ENCODE measurements around the gene USP31. TPM values are rescaled to one million over a fixed set of nuclear protein-coding genes. Genes with fewer than 3 reads are reported as not detected.

Gene USP31
- total and polyA plus RNA-seq, 2 donors from 2014 or later = 3.5 to 19.7 TPM

- Histone ChIP-seq H3K27me3 (ENCODE audit: control insufficient read depth, insufficient read depth, low read length) (no peaks in the 10 kb centered on the region), H3K4me3 (ENCODE audit: low read length in 3 of 3) (no peak overlapping the region), H3K27ac (ENCODE audit: low read depth in 2 of 2, low read length in 2 of 2) (no peak overlapping the region), H3K9me3 (ENCODE audit: control insufficient read depth in 2 of 3, insufficient read depth in 1 of 3, low read length in 3 of 3) (no peaks in the 10 kb centered on the region), H3K9ac (ENCODE audit: low read length in 3 of 3) (no peak overlapping the region), H3K36me3 (ENCODE audit: control insufficient read depth in 2 of 3, insufficient read depth in 3 of 3, low read length in 3 of 3) (no peaks in the 10 kb centered on the region), H3K4me1 (ENCODE audit: control insufficient read depth in 2 of 3, insufficient read depth in 2 of 3, low read depth in 1 of 3, low read length in 3 of 3) (peaks cover 0 to 5% (median 3%) of the 10 kb centered on the region in 3 donors)
- TF ChIP-seq, protein P1, sequence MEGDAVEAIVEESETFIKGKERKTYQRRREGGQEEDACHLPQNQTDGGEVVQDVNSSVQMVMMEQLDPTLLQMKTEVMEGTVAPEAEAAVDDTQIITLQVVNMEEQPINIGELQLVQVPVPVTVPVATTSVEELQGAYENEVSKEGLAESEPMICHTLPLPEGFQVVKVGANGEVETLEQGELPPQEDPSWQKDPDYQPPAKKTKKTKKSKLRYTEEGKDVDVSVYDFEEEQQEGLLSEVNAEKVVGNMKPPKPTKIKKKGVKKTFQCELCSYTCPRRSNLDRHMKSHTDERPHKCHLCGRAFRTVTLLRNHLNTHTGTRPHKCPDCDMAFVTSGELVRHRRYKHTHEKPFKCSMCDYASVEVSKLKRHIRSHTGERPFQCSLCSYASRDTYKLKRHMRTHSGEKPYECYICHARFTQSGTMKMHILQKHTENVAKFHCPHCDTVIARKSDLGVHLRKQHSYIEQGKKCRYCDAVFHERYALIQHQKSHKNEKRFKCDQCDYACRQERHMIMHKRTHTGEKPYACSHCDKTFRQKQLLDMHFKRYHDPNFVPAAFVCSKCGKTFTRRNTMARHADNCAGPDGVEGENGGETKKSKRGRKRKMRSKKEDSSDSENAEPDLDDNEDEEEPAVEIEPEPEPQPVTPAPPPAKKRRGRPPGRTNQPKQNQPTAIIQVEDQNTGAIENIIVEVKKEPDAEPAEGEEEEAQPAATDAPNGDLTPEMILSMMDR (IDR thresholded peaks at IDR 0.05; ENCODE audit: borderline replicate concordance, extremely low read depth, insufficient read depth) = no peak
- FAIRE-seq (no peak), DNase-seq (no peak)
- intact Hi-C loops (cut with DNase I) = no loop called here
Observed at GRCh38 chr16:23020084-23020483, 129.2 kb downstream of the USP31 start.

DNA sequence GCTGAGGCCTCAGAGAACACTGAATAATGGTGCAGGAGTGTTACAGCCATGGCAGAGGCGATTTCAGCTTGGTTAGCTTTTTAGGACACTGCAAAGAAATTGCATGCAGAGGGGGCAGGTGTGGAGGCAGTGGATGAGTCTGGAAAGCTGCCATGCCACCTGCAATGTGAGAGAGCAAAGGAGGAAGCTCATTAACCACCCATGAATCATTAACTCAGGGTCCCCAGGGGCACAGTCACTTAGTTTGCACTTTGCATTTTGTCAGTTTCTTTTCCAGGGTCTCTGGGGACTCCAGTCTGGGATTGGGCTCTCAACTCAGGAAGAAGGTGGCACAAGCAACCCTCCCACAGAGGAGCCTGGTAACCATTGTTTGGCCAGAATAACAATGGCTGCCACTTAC, 132.9 kb downstream of the USP31 start:
- intact Hi-C loops (cut with DNase I) = no loop called here
- Histone ChIP-seq H3K27me3 (ENCODE audit: control insufficient read depth, insufficient read depth, low read length) (no peaks in the 10 kb centered on the region), H3K9ac (ENCODE audit: low read length in 3 of 3) (no peak overlapping the region), H3K36me3 (ENCODE audit: control insufficient read depth in 2 of 3, insufficient read depth in 3 of 3, low read length in 3 of 3) (no peaks in the 10 kb centered on the region), H3K4me3 (ENCODE audit: low read length in 3 of 3) (peak overlapping the region in 1 of 3 donors; percentile 6), H3K9me3 (ENCODE audit: control insufficient read depth in 2 of 3, insufficient read depth in 1 of 3, low read length in 3 of 3) (no peaks in the 10 kb centered on the region), H3K4me1 (ENCODE audit: control insufficient read depth in 2 of 3, insufficient read depth in 2 of 3, low read depth in 1 of 3, low read length in 3 of 3) (peaks cover 0 to 9% (median 7%) of the 10 kb centered on the region in 3 donors), H3K27ac (ENCODE audit: low read depth in 2 of 2, low read length in 2 of 2) (peak overlapping the region in 1 of 2 donors; percentile 36)
- DNase-seq = peak; percentile 51 to 85 (median 74)
- FAIRE-seq = no peak
- TF ChIP-seq, protein P1 (IDR thresholded peaks at IDR 0.05; ENCODE audit: borderline replicate concordance, extremely low read depth, insufficient read depth) = no peak

- no peak for FAIRE-seq
- Histone ChIP-seq H3K4me3 (ENCODE audit: low read length in 3 of 3) (no peak overlapping the region), H3K27me3 (ENCODE audit: control insufficient read depth, insufficient read depth, low read length) (no peaks in the 10 kb centered on the region), H3K9ac (ENCODE audit: low read length in 3 of 3) (no peak overlapping the region), H3K4me1 (ENCODE audit: control insufficient read depth in 2 of 3, insufficient read depth in 2 of 3, low read depth in 1 of 3, low read length in 3 of 3) (peaks cover 0 to 9% (median 7%) of the 10 kb centered on the region in 3 donors), H3K9me3 (ENCODE audit: control insufficient read depth in 2 of 3, insufficient read depth in 1 of 3, low read length in 3 of 3) (no peaks in the 10 kb centered on the region), H3K36me3 (ENCODE audit: control insufficient read depth in 2 of 3, insufficient read depth in 3 of 3, low read length in 3 of 3) (no peaks in the 10 kb centered on the region), H3K27ac (ENCODE audit: low read depth in 2 of 2, low read length in 2 of 2) (no peak overlapping the region)
- TF ChIP-seq, protein P1 (IDR thresholded peaks at IDR 0.05; ENCODE audit: borderline replicate concordance, extremely low read depth, insufficient read depth) = no peak
- DNase-seq = peak in 2 of 5 donors; percentile 26 to 39
- intact Hi-C loops (cut with DNase I) = no loop called here
Observed at GRCh38 chr16:23015580-23015979, 133.7 kb downstream of the USP31 start.

GRCh38 chr16:23014592-23014991, 134.7 kb downstream of the USP31 start:
- H3K4me1 ChIP-seq (ENCODE audit: control insufficient read depth in 2 of 3, insufficient read depth in 2 of 3, low read depth in 1 of 3, low read length in 3 of 3) = peaks cover 0 to 9% (median 7%) of the 10 kb centered on the region in 3 donors
- no peak overlapping the region for H3K9ac ChIP-seq (ENCODE audit: low read length in 3 of 3)
- H3K27ac ChIP-seq (ENCODE audit: low read depth in 2 of 2, low read length in 2 of 2) = no peak overlapping the region
- DNase-seq = no peak
- no peak overlapping the region for H3K4me3 ChIP-seq (ENCODE audit: low read length in 3 of 3)
- FAIRE-seq = no peak
- no peaks in the 10 kb centered on the region for H3K9me3 ChIP-seq (ENCODE audit: control insufficient read depth in 2 of 3, insufficient read depth in 1 of 3, low read length in 3 of 3)
- TF ChIP-seq, protein P1 (IDR thresholded peaks at IDR 0.05; ENCODE audit: borderline replicate concordance, extremely low read depth, insufficient read depth) = no peak
- intact Hi-C loops (cut with DNase I) = no loop called here
- no peaks in the 10 kb centered on the region for H3K36me3 ChIP-seq (ENCODE audit: control insufficient read depth in 2 of 3, insufficient read depth in 3 of 3, low read length in 3 of 3)
- no peaks in the 10 kb centered on the region for H3K27me3 ChIP-seq (ENCODE audit: control insufficient read depth, insufficient read depth, low read length)

Measured in kidney (tissue), 14 donors.